Stimulated activated CD8-positive, alpha-beta memory T cell treated with anti-CD3 and anti-CD28 coated beads, Interleukin-2, amount 100 ng/mL, for 48 hours (primary cell): Measurements from ENCODE around the gene AOX1.
"Not testable (repeated sequence)": the region's sequence is repeated elsewhere in the genome, so short reads cannot be mapped to it uniquely, and the experiment has no call there.

Source experiments
- DNase-seq, 2 donors: peaks; one replicate each; pipeline ENCODE4 v3.0.0-alpha.2; 2020; ENCODE audit warnings: low read depth in 2 of 2

AOX1 gene

GRCh38 chr2:200667413-200667812 is 81.6 kb downstream of the AOX1 start:
- no peak for DNase-seq

DNA sequence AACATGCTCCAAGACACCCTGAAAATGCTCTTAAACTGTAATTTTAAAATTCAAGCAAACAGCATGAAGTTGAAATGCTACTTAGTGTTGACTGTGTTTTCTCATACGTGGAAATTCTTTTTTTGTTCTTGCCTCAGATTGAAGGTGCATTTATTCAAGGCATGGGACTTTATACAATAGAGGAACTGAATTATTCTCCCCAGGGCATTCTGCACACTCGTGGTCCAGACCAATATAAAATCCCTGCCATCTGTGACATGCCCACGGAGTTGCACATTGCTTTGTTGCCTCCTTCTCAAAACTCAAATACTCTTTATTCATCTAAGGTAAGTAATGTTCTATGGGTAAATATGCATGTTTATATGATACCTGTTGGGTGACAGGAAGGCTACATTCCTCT is 82.7 kb downstream of the AOX1 start:
- no peak for DNase-seq

DNA sequence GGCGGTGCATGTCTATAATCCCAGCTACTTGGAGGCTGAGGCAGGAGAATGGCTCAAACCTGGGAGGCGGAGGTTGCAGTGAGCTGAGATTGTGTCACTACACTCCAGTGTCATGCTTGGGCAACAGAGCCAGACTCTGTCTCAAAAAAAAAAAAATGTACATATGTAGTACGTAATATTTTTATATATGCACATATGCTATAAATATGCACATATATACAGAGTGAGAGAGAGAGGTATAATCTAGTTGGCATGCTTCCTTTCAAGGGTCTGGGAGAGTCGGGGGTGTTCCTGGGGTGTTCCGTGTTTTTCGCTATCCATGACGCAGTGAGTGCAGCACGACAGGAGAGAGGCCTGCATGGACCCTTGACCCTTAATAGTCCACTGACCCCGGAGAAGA is 83.5 kb downstream of the AOX1 start:
- DNase-seq, result no peak

DNA sequence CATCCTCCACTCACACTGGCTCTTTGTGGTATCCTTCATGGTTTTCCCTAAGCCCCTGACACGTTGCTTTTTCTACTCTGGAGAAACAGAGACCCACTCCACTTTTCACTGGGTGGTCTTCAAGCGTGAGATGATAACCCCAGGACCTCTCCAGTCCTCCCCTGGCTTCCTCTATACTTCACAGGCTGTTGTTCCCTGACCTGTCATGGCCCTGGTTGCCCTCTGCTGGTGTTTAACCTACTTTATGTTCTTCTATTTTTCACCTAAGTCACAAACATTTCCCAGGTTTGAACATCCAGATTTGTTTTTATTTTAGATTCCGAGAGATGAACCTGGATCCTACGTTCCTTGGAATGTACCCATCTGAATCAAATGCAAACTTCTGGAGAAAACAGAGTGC is 84.5 kb downstream of the AOX1 start:
- no peak for DNase-seq

DNA sequence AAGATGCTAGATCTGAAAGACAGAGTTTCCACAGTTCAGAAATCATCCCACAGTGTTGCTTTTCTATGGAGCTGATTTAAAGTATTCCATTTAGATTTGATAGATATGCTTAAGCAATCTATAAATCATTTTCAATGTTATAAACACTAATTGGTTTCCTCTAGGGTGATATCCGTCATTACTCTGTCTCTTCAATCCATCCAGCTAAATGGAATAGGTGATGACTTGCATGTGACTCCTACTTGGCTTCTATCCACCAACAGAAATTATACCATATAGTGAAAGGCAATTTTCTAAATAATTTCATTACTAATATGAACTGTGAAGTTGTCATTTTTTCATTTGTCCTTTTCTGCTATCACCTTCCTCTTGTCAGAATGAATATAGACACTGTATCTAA is 84.9 kb downstream of the AOX1 start:
- no peak for DNase-seq

- DNase-seq, result no peak
Observed at GRCh38 chr2:200673191-200673590, 87.4 kb downstream of the AOX1 start.

DNA sequence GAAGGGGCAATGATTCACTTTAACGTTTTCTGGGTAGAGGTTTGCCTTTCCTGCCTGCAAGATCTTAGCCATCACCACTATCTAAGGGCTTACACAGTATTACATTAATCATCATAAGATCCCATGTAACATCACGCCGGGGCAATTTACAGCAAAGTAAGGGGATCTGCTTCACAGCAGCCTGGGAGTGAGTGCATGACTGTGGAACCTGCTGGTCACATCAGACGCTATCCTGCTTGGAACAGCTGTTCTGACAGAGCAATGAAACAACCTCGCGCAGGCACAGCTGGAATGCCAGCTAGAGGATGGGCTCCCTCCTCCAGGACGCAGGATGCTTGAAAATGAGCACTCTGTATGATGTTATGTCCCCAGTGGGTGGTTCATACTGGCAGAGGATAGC is 89.0 kb downstream of the AOX1 start:
- DNase-seq, result no peak

DNA sequence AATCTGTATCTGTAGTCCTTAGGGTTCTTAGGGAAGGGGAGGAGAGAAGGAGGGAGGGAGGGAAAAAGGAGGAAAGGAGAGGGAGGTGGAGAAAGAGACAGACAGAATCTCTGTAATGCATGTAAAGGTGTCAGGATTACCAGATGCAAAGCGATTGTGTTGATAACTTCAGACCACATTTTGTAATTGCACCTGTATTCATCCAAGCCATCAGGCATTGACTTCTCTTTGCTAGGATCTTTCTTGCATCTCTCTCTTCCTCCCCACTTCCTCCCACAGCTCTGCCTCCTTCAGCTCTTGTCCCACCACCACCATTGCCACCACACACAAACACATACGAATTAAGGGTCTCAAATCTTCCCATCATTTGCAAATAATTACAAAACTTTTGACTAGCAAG is 91.4 kb downstream of the AOX1 start:
- no peak for DNase-seq

DNA sequence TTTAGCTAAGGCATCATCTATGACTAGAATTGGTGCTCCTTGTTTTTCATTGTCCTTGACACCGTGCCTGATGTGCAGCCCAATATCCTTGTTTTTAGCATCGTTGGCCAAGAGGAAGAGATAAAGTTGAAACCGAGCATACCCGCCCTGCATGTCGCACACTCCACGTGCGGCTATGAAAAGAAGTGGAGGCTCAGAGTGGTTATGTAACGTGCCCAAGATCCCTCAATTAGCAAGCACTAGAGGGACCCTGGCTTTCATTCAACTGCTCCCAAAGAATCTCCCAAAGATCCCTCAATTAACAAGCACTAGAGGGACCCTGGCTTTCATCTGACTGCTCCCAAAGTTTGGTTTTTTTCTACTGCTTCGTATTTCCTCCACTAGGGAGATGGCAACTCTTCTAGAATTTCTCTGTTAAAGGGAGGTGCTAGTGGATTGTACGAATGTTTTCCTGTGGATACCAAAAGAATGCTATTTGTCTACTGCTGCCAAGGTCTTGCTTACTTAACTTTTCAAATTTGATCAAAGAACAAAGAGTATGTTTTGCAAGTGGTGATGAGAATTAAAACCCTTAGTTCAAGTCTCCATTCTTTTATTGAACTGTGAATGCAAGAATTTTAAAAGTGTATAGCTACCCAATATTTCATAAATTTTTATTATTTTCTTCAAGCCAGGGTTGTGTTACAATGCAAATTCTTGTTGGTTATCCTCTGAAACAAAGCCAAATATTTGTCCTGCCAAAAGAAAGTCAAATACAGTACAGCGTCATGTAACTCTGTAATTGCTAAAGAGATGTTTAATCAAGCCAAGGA is 92.1 kb downstream of the AOX1 start:
- no peak for DNase-seq

DNA sequence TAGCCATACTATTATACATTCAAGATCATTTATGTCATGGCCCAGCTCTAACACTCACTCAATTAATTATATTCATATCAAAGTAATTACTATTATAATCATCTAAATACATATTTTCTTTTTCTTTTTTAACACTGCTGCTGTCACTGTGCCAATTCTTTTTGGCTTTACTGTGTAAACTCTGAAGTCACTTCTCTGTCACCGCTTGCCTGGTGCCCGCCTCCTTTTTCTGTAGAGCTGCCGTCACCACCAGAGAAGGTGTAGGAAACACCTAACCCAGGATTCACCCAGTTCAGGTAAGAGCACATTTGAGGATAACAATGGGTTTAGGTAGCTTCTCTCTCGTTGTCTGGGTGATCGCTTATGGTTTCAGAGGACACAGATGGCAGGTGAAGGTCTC is 93.3 kb downstream of the AOX1 start:
- no peak for DNase-seq

GRCh38 chr2:200679535-200679934 is 93.7 kb downstream of the AOX1 start:
- DNase-seq, result no peak

- no peak for DNase-seq
Observed at GRCh38 chr2:200681697-200682096, 95.9 kb downstream of the AOX1 start.

DNA sequence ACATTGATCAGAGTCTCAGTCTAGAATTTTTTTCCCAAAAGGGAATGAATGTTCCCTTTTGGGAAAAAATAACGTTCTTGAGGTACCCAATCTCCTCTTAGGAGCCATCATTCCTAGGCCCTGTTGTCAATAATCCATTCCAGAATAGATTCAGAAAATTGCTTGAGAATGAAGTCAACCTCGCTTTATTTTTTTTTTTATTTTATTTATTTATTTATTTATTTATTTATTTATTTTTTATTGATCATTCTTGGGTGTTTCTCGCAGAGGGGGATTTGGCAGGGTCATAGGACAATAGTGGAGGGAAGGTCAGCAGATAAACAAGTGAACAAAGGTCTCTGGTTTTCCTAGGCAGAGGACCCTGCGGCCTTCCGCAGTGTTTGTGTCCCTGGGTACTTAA is 96.6 kb downstream of the AOX1 start:
- DNase-seq, result not testable (repeated sequence)

- no peak for DNase-seq
Observed at GRCh38 chr2:200687922-200688920, 102.4 kb downstream of the AOX1 start.

DNA sequence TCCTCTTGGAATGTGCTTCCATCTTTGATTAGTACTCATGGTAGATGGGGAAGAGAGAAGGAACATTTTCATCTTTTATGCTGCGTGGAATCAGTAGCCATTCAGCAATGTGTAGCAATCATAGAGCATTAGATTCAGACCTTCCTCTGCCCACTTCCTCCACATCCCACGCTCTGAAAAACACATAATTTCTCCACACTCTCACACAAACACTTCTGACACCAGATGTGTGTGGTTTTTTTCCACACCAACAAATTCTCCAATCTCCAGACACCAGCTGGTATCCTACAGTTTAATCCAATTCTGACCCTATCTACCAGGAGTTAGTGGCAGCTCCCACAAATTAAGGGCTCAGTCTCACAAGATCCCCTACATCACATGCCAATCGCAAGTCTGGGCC is 103.3 kb downstream of the AOX1 start:
- DNase-seq, result no peak

GRCh38 chr2:200693836-200694470 is 108.1 kb downstream of the AOX1 start:
- no peak for DNase-seq

- no peak for DNase-seq
Observed at GRCh38 chr2:200695191-200695590, 109.4 kb downstream of the AOX1 start.

- DNase-seq, result no peak
Observed at GRCh38 chr2:200695601-200696000, 109.8 kb downstream of the AOX1 start.

- no peak for DNase-seq
Observed at GRCh38 chr2:200698217-200698616, 112.4 kb downstream of the AOX1 start.

GRCh38 chr2:200699310-200699709 is 113.5 kb downstream of the AOX1 start:
- no peak for DNase-seq

- DNase-seq, result no peak
Observed at GRCh38 chr2:200700856-200701255, 115.0 kb downstream of the AOX1 start.

- no peak for DNase-seq
Observed at GRCh38 chr2:200702044-200702443, 116.2 kb downstream of the AOX1 start.
